HK-2 (cell line): ENCODE data around the gene BCL2L13.
"Not testable (repeated sequence)": the region's sequence is repeated elsewhere in the genome, so short reads cannot be mapped to it uniquely, and the experiment has no call there.

Experiments used
- DNase-seq: peaks from one replicate; pipeline ENCODE4 v3.0.0-alpha.2; 2018; ENCODE audit not compliant: unreplicated experiment

The BCL2L13 gene

DNA sequence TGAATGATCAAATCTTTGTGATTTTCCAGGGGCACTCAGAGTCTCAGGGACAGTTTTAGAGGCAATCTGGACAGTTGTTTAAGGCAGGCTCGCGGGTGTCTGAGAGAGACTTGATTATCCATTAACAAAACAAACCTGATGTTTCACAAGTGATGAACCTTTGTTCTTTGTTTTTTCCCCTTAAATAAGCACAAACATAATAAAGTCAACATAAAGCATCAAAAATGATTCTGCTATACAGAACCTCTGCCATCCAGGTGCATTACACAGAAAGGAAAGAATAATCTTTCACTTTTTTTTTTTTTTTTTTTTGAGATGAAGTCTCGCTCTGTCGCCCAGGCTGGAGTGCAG, 122.6 kb downstream of the BCL2L13 start:
- no peak for DNase-seq

DNA sequence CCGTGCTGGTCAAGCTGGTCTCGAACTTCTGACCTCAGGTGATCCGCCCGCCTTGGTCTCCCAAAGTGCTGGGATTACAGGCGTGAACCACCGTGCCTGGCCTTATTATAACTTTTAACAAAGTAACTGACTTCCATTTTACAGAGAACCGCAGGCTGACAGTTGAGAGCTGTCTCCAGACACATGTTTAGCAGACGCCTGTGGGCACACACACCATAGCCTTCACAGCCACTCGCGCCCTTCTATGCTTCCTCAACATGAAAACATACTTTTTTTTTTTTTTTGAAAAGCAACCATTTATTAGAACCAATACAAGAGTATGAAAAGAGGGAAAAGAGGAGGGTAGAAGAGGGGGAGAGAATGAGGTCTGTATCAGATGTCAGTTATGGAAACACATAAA, 124.9 kb downstream of the BCL2L13 start:
- DNase-seq, result not testable (repeated sequence)

DNA sequence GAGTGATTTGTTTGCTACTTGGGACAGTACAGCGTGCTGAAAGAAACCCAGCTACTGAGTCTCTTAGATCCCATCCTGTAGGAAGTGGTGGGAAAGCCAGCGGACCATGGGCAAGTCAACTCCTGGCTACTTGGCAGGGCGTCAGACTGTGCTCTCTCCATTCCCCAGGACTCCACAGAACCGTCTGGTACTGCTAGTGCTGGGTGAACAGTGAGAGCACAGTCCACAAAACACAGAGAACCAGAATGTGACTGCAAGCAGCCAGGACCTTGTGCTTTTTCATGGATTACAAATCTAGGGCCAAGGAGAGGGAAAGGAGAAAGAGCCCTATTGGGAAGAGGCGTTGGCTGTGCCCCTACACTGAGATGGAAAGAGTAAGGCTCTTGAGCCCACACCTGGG, 125.5 kb downstream of the BCL2L13 start:
- no peak for DNase-seq

- DNase-seq, result not testable (repeated sequence)
Measured at GRCh38 chr22:17764852-17765251, 126.3 kb downstream of the BCL2L13 start.

DNA sequence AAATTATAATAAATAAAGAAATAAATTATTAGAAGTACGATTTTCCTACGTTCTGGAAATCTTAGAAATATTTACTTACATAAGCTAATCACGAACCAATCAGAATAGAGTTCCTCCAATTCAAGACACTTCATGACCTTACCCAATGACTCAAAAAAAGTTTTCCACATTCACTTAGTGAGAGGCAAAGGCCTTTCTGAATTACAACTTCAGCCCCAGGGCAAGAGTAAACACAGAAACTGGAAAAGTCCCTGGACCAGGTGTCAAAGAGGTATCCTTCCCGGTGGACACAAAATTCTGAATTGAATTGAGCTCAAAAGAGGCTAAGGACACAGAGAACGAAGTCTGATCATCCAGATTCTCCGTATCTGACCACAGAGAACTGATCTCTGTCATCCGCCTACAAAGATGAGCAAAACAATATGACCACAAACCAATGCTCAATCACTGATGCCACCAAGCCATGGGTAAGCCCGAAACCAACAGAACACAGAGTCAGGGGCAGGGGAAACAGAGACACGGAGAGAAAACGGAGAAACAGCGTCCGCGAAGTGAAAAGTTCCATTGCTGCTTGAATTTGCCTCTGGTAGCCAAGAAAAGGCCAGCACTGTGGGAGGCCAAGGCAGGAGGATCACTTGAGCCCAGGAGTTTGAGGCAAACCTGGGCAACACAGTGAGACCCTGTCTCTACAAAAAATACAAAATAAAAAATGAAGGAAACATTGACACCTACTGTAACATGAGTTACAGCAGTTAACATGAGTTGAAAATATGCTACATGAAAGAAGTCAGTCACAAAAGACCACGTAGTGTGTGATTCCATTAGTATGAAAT, 128.9 kb downstream of the BCL2L13 start:
- no peak for DNase-seq

DNA sequence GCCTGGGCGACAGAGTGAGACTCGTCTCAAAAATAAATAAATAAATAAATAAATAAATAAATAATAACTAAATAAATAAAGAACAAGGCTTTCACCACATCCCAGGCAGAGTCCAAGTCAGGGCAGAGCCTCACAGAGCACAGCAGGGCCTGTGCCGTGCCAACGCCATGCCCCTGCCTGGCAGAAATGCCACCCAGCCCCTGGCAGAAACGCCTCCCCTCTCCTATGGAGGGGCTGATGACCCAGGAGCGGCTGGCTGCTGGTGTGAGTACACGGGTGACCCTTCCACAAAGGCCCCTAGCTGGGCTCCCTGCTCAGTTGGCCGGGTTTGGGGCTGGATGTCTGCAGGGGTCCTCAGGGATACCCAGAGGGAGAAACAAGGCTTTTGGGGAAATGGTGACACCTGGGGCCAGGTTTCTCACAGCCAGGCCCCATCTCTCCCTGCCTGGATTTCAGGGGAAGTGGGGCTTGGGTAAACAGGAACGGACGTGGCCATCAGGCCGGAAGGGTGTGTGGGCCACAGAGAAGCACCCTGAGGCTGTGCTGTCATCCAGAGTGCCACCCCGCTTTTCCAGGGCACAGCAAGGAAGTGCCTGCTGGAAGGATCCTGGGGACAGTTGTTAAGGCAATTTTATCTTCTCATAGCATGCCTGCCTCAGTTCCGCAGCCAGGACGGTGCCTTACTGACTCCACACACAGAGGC, 130.6 kb downstream of the BCL2L13 start:
- no peak for DNase-seq

DNA sequence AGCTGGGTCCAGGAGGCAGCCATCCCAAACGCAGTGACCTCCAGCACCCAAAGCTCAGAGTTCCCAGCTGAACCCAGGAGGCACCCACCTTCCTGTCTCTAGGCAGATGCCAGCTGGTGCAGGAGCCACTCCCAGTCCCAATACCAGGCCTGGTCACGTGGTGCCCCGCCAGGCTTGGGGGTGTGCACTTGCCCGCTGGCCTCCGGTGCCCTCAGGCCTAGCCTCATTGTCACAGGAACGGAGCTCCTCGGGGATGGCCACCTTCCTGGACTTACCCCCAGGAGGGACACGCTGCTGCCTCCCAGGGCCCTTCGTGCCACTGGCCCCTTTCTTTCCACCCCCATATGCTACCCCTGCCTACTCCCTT, 131.1 kb downstream of the BCL2L13 start:
- DNase-seq, result no peak

GRCh38 chr22:17770180-17771077, 131.9 kb downstream of the BCL2L13 start:
- DNase-seq, result no peak

- DNase-seq, result peak; percentile 64
Measured at GRCh38 chr22:17772249-17772957, 133.8 kb downstream of the BCL2L13 start.

DNA sequence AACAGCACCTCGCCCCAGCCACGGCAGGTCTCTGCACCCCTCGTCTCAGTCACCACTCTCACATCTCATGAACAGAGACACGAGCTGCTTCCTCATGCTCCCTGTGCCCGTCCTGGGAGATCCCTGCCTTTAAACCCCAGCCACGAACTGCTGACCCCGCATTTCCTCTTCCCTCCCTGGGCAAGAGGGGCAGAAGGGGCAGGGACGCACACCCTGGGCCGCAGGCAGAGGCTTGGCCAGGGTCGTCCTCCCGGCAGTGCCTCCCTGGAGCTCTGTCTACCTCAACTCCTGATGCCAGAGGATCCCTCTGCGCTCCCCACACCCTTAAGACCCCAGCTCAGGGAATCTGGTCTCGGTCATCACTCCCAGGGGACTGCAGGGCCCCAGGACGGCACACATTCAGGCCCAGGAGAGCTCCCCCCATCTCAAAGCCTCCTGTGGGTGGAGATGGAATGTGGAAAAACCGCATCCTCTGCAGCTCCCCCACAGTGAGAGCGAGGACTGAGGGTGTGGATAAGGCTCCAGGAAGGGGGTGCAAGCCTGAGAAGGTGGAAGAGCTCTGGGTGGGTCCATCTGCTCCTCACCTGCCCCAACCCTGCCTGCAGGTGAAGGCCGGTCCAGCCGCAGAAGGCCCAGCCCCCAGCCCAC, 134.5 kb downstream of the BCL2L13 start:
- peak; percentile 59 for DNase-seq

- DNase-seq, result peak; percentile 58
Measured at GRCh38 chr22:17773606-17774205, 135.1 kb downstream of the BCL2L13 start.

GRCh38 chr22:17774206-17774925, 135.8 kb downstream of the BCL2L13 start, which contains the start of gene BID:
Gene BID (minus strand): TSS chr22:17774469. CDS start chr22:17750116, 24,353 bp downstream.
- DNase-seq, result peak; percentile 49

DNA sequence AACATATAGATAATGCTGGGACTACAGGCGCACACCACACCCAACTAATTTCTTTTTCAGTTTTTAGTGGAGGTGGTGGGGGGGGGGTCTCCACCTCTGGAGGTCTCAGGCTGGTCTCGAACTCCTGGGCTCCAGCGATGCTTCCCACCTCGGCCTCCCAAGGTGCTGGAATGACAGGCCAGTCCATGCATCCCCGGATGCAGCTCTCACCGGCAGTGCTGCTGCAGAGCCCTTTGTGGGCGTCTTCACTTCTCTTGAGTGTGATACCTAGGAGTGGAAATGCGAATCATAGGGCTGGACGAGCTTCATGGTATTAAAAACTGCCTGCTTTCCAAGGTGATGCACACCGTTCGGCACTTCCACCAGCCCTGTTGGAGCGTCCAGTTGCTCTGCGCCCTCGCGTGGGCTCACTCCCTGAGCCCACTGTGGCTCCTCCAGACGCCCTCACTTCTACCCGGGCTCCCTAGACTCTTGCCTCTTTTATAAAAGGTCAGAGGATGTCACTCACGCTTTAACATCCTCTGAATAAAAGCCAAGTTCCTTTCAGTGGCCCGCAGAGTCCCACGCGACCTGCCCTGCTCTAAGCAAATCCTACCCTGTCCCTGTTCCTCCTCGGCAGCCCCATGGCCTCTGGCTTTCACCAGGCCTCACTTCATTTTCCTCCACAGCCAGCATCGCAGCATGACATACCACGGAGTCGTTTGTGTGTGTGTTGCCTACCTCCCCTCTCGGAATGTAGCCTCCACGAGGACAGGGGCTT, 136.5 kb downstream of the BCL2L13 start:
- DNase-seq, result no peak

DNA sequence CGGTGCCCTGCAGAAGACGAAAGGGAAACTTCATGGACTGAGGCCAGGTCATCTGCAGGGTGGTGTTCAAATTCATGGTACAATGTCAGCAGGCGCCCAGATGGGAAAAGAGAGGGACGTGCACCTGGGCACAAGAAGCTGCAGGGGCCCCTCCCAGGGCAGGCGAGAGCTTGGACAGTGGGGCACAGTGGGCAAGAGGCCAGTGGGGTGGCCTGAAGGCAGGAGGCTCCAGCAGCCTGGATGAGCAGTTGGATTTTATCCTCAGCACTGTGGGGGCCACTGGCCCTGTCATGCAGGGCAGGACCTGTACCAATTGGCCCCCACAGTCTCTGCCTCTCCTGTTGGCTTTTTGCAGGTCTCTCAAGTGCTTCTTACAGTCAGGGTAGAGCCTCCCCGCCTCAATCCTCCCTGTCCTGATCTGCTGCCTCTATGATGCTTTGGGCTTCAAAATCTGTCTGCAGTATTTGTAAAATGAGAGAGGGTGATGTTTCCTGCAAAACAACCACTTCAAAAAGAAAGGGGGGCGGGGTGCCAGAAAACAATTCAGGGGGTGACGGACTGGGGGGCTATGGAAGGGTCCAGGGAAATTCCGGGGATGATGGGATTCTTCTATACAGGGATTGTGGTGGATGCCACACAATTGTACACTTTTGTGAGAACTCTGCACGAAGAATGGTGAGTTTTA, 137.4 kb downstream of the BCL2L13 start:
- no peak for DNase-seq

GRCh38 chr22:17777005-17777716, 138.6 kb downstream of the BCL2L13 start:
- no peak for DNase-seq

DNA sequence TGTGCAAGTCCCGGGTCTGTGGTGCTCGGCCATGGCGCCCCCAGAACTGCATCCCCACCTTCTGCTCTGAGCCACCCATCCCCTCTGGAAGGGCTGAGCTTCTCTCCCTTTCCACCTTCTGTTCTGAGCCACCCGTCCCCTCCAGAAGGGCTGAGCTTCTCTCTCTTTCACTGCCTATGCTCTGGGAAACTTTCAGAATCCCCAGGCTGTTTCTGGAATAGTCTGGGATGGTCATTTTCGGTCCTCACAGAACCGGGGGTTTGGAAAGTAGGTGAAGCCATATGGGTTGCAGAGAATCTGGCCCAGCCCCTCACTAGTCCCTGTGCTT, 139.1 kb downstream of the BCL2L13 start:
- DNase-seq, result no peak

GRCh38 chr22:17778412-17778976, 139.9 kb downstream of the BCL2L13 start:
- no peak for DNase-seq
